ENCODE data around the gene AQP5.
"Not testable (repeated sequence)": the region's sequence is repeated elsewhere in the genome, so short reads cannot be mapped to it uniquely, and the experiment has no call there.

AQP5 gene

GRCh38 chr12:49980501-49981349, 19.1 kb downstream of the AQP5 start:
- DNase-seq (ENCODE audit: low read depth): no peak
- no peak for TF ChIP-seq CTCF (IDR thresholded peaks at IDR 0.05; ENCODE audit: low read depth, low read length, missing control alignments)
- H3K4me3 ChIP-seq (ENCODE audit: low read depth, low read length): no peak overlapping the region

GRCh38 chr12:49982246-49983087, 20.8 kb downstream of the AQP5 start:
- no peak for TF ChIP-seq CTCF (IDR thresholded peaks at IDR 0.05; ENCODE audit: low read depth, low read length, missing control alignments)
- H3K4me3 ChIP-seq (ENCODE audit: low read depth, low read length): no peak overlapping the region
- no peak for DNase-seq (ENCODE audit: low read depth)

GRCh38 chr12:49983892-49984291, 22.2 kb downstream of the AQP5 start:
- DNase-seq (ENCODE audit: low read depth): no peak
- H3K4me3 ChIP-seq (ENCODE audit: low read depth, low read length): no peak overlapping the region
- no peak for TF ChIP-seq CTCF (IDR thresholded peaks at IDR 0.05; ENCODE audit: low read depth, low read length, missing control alignments)

GRCh38 chr12:49984476-49985359, 23.0 kb downstream of the AQP5 start:
- no peak for TF ChIP-seq CTCF (IDR thresholded peaks at IDR 0.05; ENCODE audit: low read depth, low read length, missing control alignments)
- DNase-seq (ENCODE audit: low read depth): no peak
- no peak overlapping the region for H3K4me3 ChIP-seq (ENCODE audit: low read depth, low read length)

GRCh38 chr12:49985981-49986380, 24.3 kb downstream of the AQP5 start:
- no peak for TF ChIP-seq CTCF (IDR thresholded peaks at IDR 0.05; ENCODE audit: low read depth, low read length, missing control alignments)
- no peak for DNase-seq (ENCODE audit: low read depth)
- H3K4me3 ChIP-seq (ENCODE audit: low read depth, low read length): no peak overlapping the region

GRCh38 chr12:49986476-49986875, 24.8 kb downstream of the AQP5 start:
- not testable (repeated sequence) for H3K4me3 ChIP-seq (ENCODE audit: low read depth, low read length); DNase-seq (ENCODE audit: low read depth)
